ENCODE data around the gene FAM78B.

Gene FAM78B

DNA sequence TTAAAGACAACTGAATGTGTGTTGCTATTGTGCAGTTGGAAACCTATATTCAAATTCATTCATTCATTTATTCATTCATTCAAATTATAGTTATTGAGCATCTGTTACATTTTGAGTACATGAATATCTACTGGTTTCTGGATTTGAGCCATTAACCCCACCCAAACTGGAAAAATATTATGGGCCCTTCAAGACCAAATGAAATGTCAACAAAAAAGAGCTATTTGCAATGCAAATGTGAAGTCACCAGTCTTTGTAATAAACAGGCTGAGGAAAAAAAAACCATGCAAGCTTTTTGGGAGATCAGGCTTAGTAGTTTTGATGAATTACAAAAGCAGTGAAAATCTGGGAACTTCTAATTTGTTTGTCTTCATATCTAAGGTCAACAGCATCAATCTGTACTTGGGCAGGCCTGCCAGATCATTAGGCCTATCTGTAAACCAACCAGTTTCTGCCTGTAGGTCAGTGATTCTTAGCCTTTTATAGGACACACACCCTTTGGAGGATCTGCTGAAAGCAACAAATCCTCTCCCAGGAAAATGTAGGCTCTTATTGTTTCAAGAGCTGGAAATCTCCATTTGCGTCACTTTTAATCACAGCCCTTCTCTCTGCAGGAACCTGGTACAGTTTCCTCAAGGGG, 134.7 kb downstream of the FAM78B start:
- Histone ChIP-seq H2AFZ (ENCODE audit: low read length) (no peak overlapping the region), H3K79me2 (ENCODE audit: insufficient read depth, low read length) (no peaks in the 10 kb centered on the region), H3K27me3 (ENCODE audit: insufficient read depth, low read length, poor library complexity, severe bottlenecking) (no peaks in the 10 kb centered on the region), H3K9me3 (ENCODE audit: insufficient read depth, low read depth, low read length) (no peaks in the 10 kb centered on the region), H3K9ac (ENCODE audit: low read depth, low read length, poor library complexity, severe bottlenecking) (no peak overlapping the region), H3K4me1 (ENCODE audit: insufficient read depth, low read length, poor library complexity, severe bottlenecking) (no peaks in the 10 kb centered on the region), H3K4me3 (ENCODE audit: low read length, poor library complexity, severe bottlenecking) (no peak overlapping the region), H3K9me2 (replicated peaks; ENCODE audit: low read depth, low read length) (no peaks in the 10 kb centered on the region), H3K4me2 (ENCODE audit: low read depth, low read length, poor library complexity, severe bottlenecking) (no peak overlapping the region), H4K20me1 (ENCODE audit: insufficient read depth, low read length, poor library complexity, severe bottlenecking) (no peaks in the 10 kb centered on the region), H3K36me3 (ENCODE audit: insufficient read depth, low read length) (no peaks in the 10 kb centered on the region), H3F3A (ENCODE audit: low read depth) (no peaks in the 10 kb centered on the region)
- TF ChIP-seq EZH2phosphoT487 (IDR thresholded peaks at IDR 0.05; ENCODE audit: borderline replicate concordance), result no peak
- TF ChIP-seq, protein P1, sequence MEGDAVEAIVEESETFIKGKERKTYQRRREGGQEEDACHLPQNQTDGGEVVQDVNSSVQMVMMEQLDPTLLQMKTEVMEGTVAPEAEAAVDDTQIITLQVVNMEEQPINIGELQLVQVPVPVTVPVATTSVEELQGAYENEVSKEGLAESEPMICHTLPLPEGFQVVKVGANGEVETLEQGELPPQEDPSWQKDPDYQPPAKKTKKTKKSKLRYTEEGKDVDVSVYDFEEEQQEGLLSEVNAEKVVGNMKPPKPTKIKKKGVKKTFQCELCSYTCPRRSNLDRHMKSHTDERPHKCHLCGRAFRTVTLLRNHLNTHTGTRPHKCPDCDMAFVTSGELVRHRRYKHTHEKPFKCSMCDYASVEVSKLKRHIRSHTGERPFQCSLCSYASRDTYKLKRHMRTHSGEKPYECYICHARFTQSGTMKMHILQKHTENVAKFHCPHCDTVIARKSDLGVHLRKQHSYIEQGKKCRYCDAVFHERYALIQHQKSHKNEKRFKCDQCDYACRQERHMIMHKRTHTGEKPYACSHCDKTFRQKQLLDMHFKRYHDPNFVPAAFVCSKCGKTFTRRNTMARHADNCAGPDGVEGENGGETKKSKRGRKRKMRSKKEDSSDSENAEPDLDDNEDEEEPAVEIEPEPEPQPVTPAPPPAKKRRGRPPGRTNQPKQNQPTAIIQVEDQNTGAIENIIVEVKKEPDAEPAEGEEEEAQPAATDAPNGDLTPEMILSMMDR (conservative IDR thresholded peaks at IDR 0.05; ENCODE audit: low read length), result no peak

DNA sequence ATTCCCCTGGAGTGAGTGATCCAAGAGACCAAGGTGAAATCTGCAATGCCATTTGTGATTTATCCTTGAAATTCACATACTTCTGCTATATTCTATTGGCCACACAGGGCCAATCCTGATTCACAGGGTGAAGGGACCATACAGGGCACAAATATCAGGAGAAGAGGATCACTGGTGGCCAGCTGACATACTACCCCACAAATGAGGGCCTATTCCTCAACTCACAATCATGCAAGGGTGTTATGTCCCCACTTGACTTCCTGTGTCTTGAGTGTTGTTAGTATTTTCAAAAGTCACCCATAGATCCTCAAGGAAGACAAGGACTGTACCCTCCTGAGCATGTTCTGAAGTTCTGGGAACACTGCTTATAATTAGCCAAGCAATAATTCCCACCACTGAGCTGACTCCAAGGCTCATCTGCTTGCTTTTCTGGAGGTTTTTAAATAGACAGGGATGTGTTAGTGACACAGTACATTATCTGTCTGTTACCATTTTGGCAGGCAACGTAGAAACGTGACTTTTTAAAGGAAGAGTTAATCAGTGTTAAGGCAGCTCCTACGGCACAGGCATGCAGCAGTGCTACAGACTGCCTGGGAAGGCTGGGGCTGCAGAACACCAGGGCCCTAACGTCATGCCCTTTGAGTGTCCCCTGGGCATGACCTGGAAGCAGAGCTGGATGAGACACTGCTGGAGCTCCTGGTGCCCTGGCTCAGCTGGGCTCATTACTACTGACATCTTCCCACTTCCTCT, 137.4 kb downstream of the FAM78B start:
- no peak overlapping the region for H3K4me3 ChIP-seq (ENCODE audit: low read length, poor library complexity, severe bottlenecking)
- H2AFZ ChIP-seq (ENCODE audit: low read length), result no peak overlapping the region
- no peak for TF ChIP-seq EZH2phosphoT487 (IDR thresholded peaks at IDR 0.05; ENCODE audit: borderline replicate concordance)
- TF ChIP-seq, protein P1 (conservative IDR thresholded peaks at IDR 0.05; ENCODE audit: low read length), result no peak
- no peaks in the 10 kb centered on the region for H3K9me2 ChIP-seq (replicated peaks; ENCODE audit: low read depth, low read length)
- no peaks in the 10 kb centered on the region for H4K20me1 ChIP-seq (ENCODE audit: insufficient read depth, low read length, poor library complexity, severe bottlenecking)
- H3K79me2 ChIP-seq (ENCODE audit: insufficient read depth, low read length), result no peaks in the 10 kb centered on the region
- H3K27me3 ChIP-seq (ENCODE audit: insufficient read depth, low read length, poor library complexity, severe bottlenecking), result no peaks in the 10 kb centered on the region
- no peak overlapping the region for H3K4me2 ChIP-seq (ENCODE audit: low read depth, low read length, poor library complexity, severe bottlenecking)
- no peak overlapping the region for H3K9ac ChIP-seq (ENCODE audit: low read depth, low read length, poor library complexity, severe bottlenecking)
- H3K4me1 ChIP-seq (ENCODE audit: insufficient read depth, low read length, poor library complexity, severe bottlenecking), result no peaks in the 10 kb centered on the region
- no peaks in the 10 kb centered on the region for H3K36me3 ChIP-seq (ENCODE audit: insufficient read depth, low read length)
- no peaks in the 10 kb centered on the region for H3K9me3 ChIP-seq (ENCODE audit: insufficient read depth, low read depth, low read length)
- H3F3A ChIP-seq (ENCODE audit: low read depth), result no peaks in the 10 kb centered on the region

DNA sequence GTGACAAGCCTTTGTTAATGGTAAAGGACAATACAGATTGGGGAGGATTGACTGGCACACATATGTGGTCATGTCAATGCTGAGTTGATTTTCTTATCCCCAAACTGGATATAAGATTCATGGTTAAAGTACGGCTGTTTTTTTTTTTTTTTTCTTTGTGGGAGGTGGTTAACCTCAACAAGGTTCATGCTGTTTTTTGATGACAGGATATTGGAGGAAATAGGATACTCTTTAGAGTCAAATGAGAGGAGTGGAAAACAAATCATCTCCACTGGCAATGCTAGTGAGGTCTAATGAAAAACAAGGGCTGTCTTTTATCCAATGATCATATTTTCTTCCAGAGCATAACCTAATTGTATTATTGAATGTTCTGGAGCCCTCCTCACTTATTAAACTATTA, 140.2 kb downstream of the FAM78B start:
- Histone ChIP-seq H3K4me1 (ENCODE audit: insufficient read depth, low read length, poor library complexity, severe bottlenecking) (no peaks in the 10 kb centered on the region), H3K9me3 (ENCODE audit: insufficient read depth, low read depth, low read length) (no peaks in the 10 kb centered on the region), H3K27me3 (ENCODE audit: insufficient read depth, low read length, poor library complexity, severe bottlenecking) (peaks cover 5% of the 10 kb centered on the region), H3K79me2 (ENCODE audit: insufficient read depth, low read length) (no peaks in the 10 kb centered on the region), H2AFZ (ENCODE audit: low read length) (no peak overlapping the region), H4K20me1 (ENCODE audit: insufficient read depth, low read length, poor library complexity, severe bottlenecking) (no peaks in the 10 kb centered on the region), H3K4me2 (ENCODE audit: low read depth, low read length, poor library complexity, severe bottlenecking) (no peak overlapping the region), H3K9ac (ENCODE audit: low read depth, low read length, poor library complexity, severe bottlenecking) (no peak overlapping the region), H3K36me3 (ENCODE audit: insufficient read depth, low read length) (no peaks in the 10 kb centered on the region), H3K9me2 (replicated peaks; ENCODE audit: low read depth, low read length) (no peaks in the 10 kb centered on the region), H3K4me3 (ENCODE audit: low read length, poor library complexity, severe bottlenecking) (no peak overlapping the region), H3F3A (ENCODE audit: low read depth) (no peaks in the 10 kb centered on the region)
- TF ChIP-seq EZH2phosphoT487 (IDR thresholded peaks at IDR 0.05; ENCODE audit: borderline replicate concordance), result no peak
- TF ChIP-seq, protein P1 (conservative IDR thresholded peaks at IDR 0.05; ENCODE audit: low read length), result no peak
